HG03064 (cell line): ENCODE data around the gene FARSA.
"Not testable (repeated sequence)": the region's sequence is repeated elsewhere in the genome, so short reads cannot be mapped to it uniquely, and the experiment has no call there.

Source experiments
- ATAC-seq: cut with Tn5 transposase; IDR thresholded peaks from one replicate; pipeline ENCODE4 v1.9.1; 2021; ENCODE audit warnings: low read depth; ENCODE audit not compliant: unreplicated experiment

Gene FARSA

DNA sequence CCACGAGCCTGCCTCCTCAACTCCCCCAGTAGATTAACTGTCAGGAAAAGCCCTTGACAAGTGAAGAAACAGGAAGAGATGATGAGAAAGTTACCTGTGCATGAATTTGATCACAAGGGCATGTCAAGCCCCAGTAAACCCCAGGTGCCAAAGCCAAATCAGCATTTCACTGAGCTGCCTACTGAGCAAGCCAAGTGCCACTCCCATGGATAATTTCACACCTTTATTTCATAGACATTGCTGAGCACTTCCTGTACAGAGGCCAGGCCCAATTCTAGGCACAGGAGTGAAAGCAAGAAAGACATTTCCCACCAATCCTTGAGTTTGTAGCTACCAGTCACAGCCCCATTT lies 21.1 kb upstream of the FARSA start:
- ATAC-seq = no peak

DNA sequence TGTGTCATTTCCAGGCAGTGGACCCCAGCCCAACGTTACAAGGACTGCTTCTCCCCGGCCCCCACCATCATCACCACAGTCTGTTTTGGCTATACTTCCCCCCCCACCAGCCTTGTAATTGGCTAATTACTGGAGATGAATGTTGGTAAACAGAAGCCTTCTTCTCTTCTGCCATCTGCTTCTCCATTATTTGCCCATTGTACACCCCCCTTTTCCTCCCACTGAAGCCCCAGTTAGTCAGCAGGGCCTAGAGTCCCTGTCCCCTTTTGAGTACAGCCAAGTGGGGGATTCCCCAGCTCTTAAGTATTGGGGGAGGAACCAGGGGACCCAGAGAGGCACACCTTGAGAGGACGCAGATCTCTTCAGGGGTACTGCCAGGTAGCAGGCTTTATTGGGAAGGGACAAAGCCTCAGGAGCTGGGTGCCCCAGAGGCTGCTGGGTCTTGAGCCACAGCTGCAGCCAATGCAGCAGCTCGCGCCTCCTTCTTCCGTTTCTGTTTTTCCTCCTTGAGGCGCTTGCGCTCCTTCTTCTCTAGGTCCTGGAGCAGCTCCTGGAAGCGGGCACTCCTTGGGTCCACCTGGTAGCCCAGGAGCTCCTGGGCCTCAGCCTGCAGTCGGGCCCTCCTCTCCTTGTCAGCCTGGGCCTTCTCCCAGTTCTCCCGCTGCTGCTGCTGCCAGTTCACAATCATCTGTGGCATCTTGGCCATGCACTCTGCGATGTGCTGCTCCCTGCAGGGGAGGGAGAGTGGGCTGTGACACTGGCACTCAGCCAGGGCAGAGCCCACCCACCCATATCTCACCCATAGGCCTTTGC lies 20.5 kb upstream of the FARSA start:
- no peak for ATAC-seq

DNA sequence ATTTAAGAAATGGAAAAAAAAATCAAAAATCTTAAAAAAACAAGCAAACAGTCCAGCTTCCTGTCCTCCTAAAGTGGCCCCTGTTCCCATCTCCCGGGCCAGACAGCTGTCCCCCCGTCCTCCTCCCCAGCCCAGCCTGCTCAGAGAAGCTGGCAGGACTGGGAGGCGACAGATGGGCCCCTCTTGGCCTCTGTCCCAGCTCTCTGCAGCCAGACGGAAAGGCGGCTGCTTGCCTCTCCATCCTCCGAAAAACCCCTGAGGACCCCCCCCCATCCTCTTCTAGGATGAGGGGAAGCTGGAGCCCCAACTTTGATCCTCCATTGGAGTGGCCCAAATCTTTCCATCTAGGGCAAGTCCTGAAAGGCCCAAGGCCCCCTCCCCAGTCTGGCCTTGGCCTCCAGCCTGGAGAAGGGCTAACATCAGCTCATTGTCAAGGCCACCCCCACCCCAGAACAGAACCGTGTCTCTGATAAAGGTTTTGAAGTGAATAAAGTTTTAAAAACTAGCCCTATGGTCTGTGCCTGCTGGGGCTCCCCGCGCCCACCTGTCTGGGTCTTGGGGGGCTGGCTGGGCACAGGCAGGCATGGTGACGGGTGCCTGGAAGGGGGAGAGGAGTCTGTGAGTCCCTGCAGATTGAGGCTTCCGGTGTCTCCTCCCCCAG lies 19.8 kb upstream of the FARSA start:
- no peak for ATAC-seq

DNA sequence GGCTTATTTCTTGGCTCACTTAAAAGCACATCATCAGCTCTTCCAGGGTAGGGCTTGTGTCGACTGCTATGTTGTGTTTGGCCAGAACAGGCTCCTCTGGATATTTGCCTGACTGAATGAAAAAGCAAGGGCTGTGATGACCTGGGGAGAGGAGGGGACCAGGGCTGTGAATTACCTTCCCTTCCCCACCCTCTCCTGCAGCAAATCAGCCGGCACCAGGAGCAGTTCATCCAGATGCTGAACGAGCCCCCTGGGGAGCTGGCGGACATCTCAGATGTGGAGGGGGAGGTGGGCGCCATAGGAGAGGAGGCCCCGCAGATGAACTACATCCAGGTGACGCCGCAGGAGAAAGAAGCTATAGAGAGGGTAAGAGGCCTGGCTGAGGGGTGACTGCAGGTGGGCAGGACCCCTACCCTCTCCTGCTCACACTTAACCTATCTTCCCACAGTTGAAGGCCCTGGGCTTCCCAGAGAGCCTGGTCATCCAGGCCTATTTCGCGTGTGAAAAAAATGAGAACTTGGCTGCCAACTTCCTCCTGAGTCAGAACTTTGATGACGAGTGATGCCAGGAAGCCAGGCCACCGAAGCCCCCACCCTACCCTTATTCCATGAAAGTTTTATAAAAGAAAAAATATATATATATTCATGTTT lies 19.1 kb upstream of the FARSA start:
- no peak for ATAC-seq

DNA sequence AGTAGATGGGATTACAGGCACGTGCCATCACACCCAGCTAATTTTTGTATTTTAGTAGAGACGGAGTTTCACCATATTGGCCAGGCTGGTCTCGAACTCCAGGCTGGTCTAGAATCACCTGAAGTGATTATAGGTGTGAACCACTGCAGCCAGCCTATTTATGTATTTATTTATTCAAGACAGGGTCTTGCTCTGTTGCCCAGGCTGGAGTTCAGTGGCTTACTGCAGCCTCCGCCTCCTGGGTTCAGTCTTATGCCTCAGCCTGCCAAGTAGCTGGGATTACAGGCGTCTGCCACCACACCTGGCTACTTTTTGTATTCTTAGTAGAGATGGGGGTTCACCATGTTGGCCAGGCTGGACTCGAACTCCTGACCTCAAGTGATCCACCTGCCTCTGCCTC lies 18.5 kb upstream of the FARSA start:
- ATAC-seq = not testable (repeated sequence)

DNA sequence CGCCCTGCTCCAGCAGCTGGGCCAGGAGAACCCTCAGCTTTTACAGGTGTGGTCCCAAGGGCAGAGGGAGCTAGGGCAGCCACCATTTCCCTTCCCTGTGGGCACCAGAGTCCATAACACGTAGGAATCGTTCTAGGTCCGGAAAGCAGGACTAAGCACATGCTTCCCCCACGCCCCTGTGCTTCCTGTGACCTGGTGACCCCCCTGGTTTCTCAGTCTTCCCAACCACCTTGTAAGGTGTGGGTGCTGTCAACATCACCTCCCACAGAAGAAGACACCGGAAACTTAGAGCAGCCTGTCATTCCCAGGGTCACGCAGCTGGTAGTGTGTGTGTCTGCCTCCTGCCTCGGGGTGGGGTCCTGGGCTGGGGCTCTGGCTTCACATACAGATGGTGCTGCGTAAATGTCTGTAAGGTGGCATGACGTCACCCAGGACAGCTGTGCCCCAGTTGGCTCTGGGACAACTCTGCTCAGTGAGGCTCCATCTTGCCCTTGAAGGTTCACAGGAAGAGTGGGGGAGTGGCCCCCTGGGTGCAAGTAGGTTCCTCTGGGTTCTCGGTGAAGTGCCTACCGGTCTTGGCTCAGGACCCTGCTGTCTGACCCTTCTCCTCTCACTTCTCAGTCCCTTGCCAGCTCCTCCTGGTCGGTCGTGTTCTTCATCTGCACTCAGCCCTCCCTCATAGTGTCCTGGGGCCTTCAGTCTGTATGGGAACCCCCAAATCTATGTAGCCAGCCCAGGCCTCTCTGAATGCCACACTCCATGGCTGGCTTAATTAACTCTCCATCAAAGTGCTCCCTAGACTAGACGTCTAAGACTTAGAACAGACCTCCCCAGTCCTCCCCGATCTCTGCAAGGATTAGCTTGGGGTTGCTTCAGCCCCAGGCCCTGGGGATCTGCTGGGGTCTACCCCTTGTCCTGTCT lies 16.1 kb upstream of the FARSA start:
- no peak for ATAC-seq

DNA sequence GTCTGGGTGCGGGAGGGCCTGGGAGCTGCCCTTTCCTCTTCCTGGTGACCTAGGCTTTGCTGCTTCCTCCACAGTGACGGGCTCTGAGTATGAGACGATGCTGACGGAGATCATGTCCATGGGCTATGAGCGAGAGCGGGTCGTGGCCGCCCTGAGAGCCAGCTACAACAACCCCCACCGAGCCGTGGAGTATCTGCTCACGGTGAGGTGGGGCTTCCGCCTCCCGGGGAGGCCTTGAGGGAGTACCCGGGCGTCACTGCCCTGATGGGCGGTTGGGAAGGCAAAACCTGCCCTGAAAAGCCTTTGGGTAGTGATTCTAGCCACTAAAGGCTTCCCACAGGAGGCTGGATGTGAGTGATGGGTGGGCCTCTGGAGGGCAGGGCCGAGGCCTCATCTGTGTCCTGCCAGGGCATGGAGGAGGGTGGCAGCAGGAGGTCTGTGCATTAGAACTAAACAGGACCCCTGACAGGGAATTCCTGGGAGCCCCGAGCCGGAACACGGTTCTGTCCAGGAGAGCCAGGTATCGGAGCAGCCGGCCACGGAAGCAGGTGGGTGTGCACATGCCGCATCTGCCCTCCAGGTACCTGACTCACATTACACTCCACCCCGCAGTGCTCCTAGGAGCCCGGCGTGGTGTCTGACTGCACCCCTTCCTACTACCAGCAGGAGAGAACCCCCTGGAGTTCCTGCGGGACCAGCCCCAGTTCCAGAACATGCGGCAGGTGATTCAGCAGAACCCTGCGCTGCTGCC lies 15.3 kb upstream of the FARSA start:
- ATAC-seq = no peak

DNA sequence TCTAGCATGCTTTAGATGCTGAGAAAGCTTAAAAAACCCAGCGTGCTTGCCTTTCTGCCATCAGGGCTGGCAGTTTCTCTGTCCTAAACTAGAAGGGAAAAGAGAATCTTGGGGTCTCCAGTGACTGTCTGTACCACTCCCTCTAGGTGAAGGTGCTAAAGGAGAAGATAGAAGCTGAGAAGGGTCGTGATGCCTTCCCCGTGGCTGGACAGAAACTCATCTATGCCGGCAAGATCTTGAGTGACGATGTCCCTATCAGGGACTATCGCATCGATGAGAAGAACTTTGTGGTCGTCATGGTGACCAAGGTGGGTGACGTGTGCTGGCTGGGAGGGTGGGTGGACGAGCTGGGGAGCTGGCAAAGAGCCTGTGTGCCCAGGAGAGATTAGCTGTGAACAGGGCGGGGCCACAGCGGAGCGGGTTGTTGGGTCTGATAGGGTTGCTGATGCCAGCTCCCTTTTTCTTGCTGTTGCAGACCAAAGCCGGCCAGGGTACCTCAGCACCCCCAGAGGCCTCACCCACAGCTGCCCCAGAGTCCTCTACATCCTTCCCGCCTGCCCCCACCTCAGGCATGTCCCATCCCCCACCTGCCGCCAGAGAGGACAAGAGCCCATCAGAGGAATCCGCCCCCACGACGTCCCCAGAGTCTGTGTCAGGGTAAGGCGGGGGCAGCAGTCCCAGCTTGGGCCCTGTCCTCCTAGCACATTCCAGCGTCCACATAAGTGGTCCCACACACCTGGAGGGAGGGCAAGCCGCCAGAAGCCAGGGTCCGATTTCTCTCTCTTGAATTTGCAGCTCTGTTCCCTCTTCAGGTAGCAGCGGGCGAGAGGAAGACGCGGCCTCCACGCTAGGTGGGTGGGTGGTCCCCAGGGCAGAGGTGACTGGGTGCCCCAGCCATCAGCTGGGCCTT lies 14.4 kb upstream of the FARSA start:
- no peak for ATAC-seq

DNA sequence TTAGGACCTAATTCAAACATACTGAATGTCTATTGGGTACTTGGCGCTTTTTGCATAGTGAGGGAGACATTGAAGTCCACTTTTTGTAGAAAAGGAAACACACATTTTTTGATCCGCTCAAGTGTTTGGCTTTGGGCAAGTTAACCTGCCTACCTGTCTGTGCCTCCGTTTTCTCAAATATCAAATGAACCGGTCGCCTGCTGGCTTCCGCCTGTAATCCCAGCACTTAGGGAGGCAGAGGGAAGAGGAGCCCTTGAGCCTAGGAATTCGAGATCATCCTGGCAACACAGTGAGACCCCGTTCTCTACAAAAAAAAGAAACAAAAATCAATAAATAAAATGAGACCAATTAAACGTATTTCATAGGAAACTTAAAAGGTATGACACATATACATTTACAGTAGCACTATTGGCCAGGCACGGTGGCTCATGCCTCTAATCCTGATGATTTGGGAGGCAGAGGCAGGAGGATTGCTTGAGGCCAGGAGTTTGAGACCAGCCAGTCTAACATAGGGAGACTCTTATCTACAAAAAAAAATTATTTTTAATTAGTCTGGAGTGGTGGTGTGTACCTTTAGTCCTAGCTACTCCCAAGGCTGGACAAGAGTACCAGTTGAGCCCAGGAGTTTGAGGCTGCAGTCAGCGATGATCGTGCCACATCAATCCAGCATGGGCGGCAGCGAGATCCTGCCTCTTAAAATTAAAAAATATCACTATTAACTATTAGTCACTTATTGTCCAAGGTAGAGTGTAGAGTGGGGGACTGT lies 13.4 kb upstream of the FARSA start:
- no peak for ATAC-seq

DNA sequence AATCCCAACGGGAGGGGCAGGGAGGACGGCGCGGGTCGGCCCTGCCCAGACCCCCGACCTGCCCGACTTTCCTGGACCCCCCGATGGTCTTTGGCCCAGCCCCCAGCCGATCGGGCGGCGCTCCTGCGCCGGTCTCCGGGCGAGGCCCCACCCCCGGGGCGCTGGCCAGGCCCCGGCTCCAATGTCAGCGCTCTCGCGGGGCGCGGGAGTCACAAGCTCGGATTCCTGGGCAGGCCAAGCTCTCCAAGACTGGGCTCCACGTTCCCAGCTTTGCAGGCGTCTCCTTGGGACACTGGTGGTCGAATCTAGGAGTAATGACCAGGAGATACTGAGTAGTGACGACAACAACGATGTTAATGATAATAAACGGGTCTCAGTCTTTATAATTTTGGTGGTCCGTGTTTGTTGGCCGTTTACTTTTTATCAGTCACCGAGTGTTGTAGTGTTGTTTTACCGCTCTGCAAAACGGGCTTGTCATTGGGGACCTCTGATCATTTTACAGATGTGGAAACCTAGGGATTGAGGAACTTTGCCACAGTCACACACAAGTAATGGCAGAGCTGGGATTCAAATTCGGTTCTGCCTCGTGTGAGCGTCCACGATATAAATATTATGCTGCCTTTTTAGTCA lies 12.7 kb upstream of the FARSA start:
- ATAC-seq = peak; percentile 20

DNA sequence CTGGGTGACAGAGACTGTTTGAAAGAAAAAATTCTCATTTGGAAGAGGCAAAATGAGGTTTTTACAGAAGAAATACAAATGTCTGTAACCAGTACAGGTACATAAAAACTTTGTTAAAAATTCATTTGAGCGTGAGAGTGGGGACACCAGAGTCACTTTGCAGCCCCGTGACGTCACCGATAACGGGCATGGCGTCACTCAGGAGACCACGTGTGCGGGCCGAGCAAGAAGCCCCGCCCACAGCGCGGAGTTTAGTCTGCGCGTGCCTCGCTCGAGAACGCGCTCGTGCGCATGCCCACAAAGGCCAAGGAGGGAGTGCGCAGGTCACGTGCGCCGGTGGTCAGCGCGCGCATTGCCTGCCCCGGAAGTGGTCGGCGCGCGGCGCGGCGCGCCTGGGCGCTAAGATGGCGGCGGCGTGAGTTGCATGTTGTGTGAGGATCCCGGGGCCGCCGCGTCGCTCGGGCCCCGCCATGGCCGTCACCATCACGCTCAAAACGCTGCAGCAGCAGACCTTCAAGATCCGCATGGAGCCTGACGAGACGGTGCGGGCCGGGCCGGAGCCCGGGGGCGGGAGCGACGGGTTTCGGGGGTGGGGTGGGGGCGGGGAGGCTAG lies 12.1 kb upstream of the FARSA start, which contains the start of gene RAD23A:
RAD23A (plus strand) TSS at position 384 of the 613 bp plus-strand sequence; CDS start at position 471, 87 bp downstream.
- peak; percentile 56 for ATAC-seq

DNA sequence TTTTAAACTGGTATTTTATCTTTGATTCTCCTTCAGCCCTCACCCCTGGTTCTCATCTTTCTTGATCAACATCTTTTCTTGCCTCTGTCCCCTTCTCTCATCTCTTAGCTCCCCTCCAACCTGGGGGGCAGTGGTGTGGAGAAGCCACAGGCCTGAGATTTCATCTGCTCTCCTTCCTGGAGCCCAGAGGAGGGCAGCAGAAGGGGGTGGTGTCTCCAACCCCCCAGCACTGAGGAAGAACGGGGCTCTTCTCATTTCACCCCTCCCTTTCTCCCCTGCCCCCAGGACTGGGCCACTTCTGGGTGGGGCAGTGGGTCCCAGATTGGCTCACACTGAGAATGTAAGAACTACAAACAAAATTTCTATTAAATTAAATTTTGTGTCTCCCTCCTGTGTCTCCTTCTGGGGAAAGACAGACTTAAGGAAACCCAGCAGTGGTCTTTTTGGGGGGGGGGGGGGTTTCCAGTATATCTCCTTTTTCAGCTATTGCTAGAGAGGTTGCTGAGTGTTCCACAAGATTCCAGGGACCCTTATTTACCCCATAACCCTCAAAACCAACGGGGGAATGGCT lies 10.7 kb upstream of the FARSA start:
- ATAC-seq = no peak

DNA sequence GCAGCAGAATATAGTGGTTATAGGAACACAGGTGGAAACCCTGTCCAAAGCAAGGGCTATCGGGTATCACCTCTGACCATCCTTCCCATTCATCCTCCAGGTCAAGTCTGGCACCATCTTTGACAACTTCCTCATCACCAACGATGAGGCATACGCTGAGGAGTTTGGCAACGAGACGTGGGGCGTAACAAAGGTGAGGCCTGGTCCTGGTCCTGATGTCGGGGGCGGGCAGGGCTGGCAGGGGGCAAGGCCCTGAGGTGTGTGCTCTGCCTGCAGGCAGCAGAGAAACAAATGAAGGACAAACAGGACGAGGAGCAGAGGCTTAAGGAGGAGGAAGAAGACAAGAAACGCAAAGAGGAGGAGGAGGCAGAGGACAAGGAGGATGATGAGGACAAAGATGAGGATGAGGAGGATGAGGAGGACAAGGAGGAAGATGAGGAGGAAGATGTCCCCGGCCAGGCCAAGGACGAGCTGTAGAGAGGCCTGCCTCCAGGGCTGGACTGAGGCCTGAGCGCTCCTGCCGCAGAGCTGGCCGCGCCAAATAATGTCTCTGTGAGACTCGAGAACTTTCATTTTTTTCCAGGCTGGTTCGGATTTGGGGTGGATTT lies 10.0 kb upstream of the FARSA start:
- ATAC-seq = no peak

DNA sequence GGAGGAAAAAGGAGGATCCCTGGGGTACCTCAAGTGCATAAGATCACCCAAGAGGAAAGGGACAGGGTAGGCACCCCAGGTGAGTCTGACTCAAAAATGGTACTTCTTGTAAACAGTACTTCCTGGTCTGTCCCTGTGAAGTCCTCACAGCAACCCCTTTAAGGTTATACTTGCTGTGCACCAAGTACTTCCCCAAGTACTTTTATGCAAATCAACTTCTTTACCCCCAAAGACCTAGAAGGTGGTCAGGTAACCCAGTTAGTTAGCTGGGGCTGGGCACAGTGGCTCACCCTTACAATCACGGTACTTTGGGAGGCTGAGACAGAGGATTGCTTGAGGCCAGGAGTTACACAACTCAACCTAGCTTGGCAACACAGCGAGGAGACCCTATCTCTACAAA lies 7.4 kb upstream of the FARSA start:
- no peak for ATAC-seq

DNA sequence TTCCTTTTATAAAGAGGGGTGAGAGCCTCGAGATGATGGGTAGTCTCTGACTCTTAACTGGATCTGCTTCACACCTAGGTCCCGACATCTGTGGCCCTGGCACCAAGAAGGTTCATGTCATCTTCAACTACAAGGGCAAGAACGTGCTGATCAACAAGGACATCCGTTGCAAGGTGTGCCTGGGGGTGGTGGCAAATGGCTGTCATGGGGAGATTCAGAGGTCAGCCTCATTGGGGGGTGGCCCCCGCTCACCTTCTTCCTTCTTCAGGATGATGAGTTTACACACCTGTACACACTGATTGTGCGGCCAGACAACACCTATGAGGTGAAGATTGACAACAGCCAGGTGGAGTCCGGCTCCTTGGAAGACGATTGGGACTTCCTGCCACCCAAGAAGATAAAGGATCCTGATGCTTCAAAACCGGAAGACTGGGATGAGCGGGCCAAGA lies 6.5 kb upstream of the FARSA start:
- ATAC-seq = no peak

DNA sequence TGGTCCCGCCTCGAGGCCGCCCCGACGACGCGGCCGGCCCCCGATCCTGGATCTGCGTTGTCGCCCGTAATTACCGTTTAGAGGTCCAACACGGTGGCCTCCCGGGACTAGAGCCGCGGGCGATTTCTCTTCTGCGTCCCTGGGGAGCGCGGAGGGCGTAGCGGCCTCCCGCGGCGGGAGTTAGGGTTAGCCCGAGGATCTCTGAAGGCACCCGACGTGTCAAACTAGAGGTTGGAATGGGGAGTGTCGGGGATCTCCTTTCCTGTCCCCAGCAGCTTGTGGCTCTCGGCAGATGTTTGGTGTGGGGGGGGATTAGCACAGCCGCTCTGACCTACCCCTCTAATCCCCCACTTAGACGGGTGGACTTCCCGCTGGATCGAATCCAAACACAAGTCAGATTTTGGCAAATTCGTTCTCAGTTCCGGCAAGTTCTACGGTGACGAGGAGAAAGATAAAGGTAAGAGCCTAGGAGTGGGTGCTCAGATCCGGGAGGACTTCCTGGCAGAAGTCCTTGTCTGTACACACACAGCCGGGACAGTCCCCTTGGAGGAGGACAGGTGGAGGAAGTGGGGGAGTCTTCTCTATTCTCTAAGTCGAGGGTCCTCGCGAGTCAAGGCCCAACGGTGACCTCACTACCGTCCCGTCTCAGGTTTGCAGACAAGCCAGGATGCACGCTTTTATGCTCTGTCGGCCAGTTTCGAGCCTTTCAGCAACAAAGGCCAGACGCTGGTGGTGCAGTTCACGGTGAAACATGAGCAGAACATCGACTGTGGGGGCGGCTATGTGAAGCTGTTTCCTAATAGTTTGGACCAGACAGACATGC lies 5.5 kb upstream of the FARSA start:
- ATAC-seq = no peak
